Smooth muscle cell (in vitro differentiated cells): ENCODE data around the gene AKAP6. TPM values are rescaled to one million over a fixed set of nuclear protein-coding genes. Genes with fewer than 3 reads are reported as not detected.

ENCODE experiments used
- DNase-seq: peaks from one replicate; lab custom pipeline; 2025; ENCODE audit not compliant: unreplicated experiment; lab: John Stamatoyannopoulos, UW
- H2AFZ ChIP-seq: fragments of 200-600 bp; sonication (generic); 2 replicates; pipeline ENCODE4 v1.6.0; 2016; ENCODE audit warnings: antibody characterized with exemption, low read depth, mild to moderate bottlenecking
- H3F3A ChIP-seq: fragments of 200-600 bp; sonication (generic); 2 replicates; pipeline ENCODE4 v1.6.0; 2017; ENCODE audit warnings: antibody characterized with exemption, low read depth
- H3K27ac ChIP-seq: fragments of 200-600 bp; sonication (generic); 2 replicates; pipeline ENCODE4 v1.5.1; 2016; ENCODE audit warnings: low read depth, mild to moderate bottlenecking
- H3K27me3 ChIP-seq: fragments of 200-600 bp; sonication (generic); 2 replicates; pipeline ENCODE4 v1.6.1; 2016; ENCODE audit warnings: low read depth, mild to moderate bottlenecking
- H3K36me3 ChIP-seq: fragments of 200-600 bp; sonication (generic); 2 replicates; pipeline ENCODE4 v1.5.1; 2016; ENCODE audit warnings: low read depth
- H3K4me1 ChIP-seq: fragments of 200-600 bp; sonication (generic); 2 replicates; pipeline ENCODE4 v1.5.1; 2016; ENCODE audit warnings: low read depth
- H3K4me2 ChIP-seq: fragments of 200-600 bp; sonication (generic); 2 replicates; pipeline ENCODE4 v1.6.0; 2016; ENCODE audit warnings: mild to moderate bottlenecking
- H3K4me3 ChIP-seq: fragments of 200-600 bp; sonication (generic); 2 replicates; pipeline ENCODE4 v1.5.1; 2016; ENCODE audit warnings: mild to moderate bottlenecking
- H3K79me2 ChIP-seq: fragments of 200-600 bp; sonication (generic); 2 replicates; pipeline ENCODE4 v1.6.0; 2016; ENCODE audit warnings: low read depth, mild to moderate bottlenecking
- H3K9ac ChIP-seq: fragments of 200-600 bp; sonication (generic); 2 replicates; pipeline ENCODE4 v1.6.0; 2016; ENCODE audit warnings: low read depth
- H3K9me3 ChIP-seq: fragments of 200-600 bp; sonication (generic); replicated peaks from 2 replicates; pipeline ENCODE4 v1.5.1; 2016; ENCODE audit warnings: low read depth
- H4K20me1 ChIP-seq: fragments of 200-600 bp; sonication (generic); 2 replicates; pipeline ENCODE4 v1.6.0; 2016; ENCODE audit warnings: low read depth
- CTCF ChIP-seq: fragments of 200-600 bp; sonication (generic); IDR thresholded peaks from 2 replicates; pipeline ENCODE4 v1.5.1; 2017; ENCODE audit warnings: borderline replicate concordance, mild to moderate bottlenecking, antibody characterized with exemption; ENCODE audit not compliant: insufficient read depth, poor library complexity, severe bottlenecking
- WGBS: methylation state at CpG from one replicate; pipeline ENCODE4 v1.1.7; 2016; ENCODE audit warnings: low lambda C conversion rate; 5-methylcytosine and 5-hydroxymethylcytosine counted together
- polyA plus RNA-seq: library from polyadenylated mRNA; unstranded; fragments of >200 nt; fragmentation: Nextera tagmentation; extraction: Ambion mirVana; gene quantifications from 2 replicates; pipeline ENCODE4 v1.2.1, GENCODE V29; 2016
- total RNA-seq: library from RNA; depleted of rRNA; stranded (reverse); fragments of >200 nt; gene quantifications from 2 replicates; pipeline ENCODE4 v1.2.3, GENCODE V29; 2014

AKAP6 gene
- total and polyA plus RNA-seq, 2 experiments from 2014 or later: 1.3 to 6.4 TPM

DNA sequence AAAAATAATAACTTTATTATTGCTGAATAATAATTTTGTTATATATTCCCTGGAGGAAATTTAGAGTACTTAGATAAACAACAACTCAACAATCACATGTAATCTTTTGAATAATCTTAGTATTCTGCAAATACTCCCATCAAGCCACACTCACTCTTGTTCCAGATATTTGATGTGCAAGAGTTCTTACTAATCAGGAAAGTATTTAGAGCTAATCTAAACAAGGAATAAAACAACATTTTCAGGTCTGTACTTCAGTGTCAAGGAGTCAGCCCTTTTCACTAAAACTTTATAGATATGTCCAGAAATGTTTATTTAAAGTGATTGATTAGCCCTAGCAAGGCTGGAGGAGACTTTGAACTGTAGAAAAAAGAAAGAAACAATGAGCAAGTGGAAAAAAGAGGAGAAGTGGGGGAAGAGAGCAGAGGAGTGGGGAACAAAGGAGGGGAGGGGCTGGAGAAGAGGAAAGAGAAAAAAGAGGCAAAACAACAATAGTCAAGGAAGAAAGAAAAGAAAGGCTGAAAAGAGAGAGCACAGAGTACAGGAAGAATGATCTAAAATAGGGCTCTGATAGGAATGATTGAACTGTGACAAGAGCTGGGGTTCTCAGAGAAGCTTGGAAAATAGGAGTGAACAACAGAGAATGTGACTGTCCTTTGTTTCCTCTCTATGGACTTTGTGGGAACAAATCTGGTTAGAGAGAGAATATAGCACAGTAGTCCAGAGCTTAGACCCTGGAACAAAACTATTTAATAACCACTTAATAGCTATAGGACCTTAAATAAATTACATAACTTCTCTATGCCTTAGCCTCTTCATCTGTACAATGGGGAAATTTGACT, 238.7 kb downstream of the AKAP6 start:
- no peaks in the 10 kb centered on the region for H3K79me2 ChIP-seq
- no peaks in the 10 kb centered on the region for H3K36me3 ChIP-seq
- no peak for TF ChIP-seq CTCF
- peak overlapping the region; percentile 35 for H3K27ac ChIP-seq
- H3K9me3 ChIP-seq: no peaks in the 10 kb centered on the region
- no peak for DNase-seq
- H3K4me2 ChIP-seq: peak overlapping the region; percentile 1
- no peak overlapping the region for H3K4me3 ChIP-seq
- peaks cover 2% of the 10 kb centered on the region for H3K4me1 ChIP-seq
- H3K27me3 ChIP-seq: no peaks in the 10 kb centered on the region
- H4K20me1 ChIP-seq: no peaks in the 10 kb centered on the region
- no peak overlapping the region for H3K9ac ChIP-seq
- H2AFZ ChIP-seq: peak overlapping the region; percentile 3
- peaks cover 5% of the 10 kb centered on the region for H3F3A ChIP-seq

GRCh38 chr14:32571551-32571950, 242.5 kb downstream of the AKAP6 start:
- peaks cover 6% of the 10 kb centered on the region for H3K4me1 ChIP-seq
- TF ChIP-seq CTCF: no peak
- H3K27ac ChIP-seq: no peak overlapping the region
- no peaks in the 10 kb centered on the region for H3K36me3 ChIP-seq
- H3K79me2 ChIP-seq: no peaks in the 10 kb centered on the region
- H3K4me3 ChIP-seq: no peak overlapping the region
- 86% methylated on average over 2 of the region's 2 CpGs for WGBS
- no peaks in the 10 kb centered on the region for H3F3A ChIP-seq
- no peaks in the 10 kb centered on the region for H3K27me3 ChIP-seq
- no peak overlapping the region for H3K4me2 ChIP-seq
- DNase-seq: no peak
- no peak overlapping the region for H2AFZ ChIP-seq
- H4K20me1 ChIP-seq: no peaks in the 10 kb centered on the region
- H3K9me3 ChIP-seq: no peaks in the 10 kb centered on the region
- no peak overlapping the region for H3K9ac ChIP-seq

- no peak overlapping the region for H3K4me3 ChIP-seq
- H3K27ac ChIP-seq: no peak overlapping the region
- no peaks in the 10 kb centered on the region for H3K79me2 ChIP-seq
- 67% methylated on average over 7 of the region's 7 CpGs for WGBS
- no peaks in the 10 kb centered on the region for H3K27me3 ChIP-seq
- H4K20me1 ChIP-seq: no peaks in the 10 kb centered on the region
- no peak overlapping the region for H3K9ac ChIP-seq
- no peaks in the 10 kb centered on the region for H3F3A ChIP-seq
- no peak overlapping the region for H3K4me2 ChIP-seq
- no peak overlapping the region for H2AFZ ChIP-seq
- H3K4me1 ChIP-seq: peaks cover 6% of the 10 kb centered on the region
- TF ChIP-seq CTCF: no peak
- no peaks in the 10 kb centered on the region for H3K9me3 ChIP-seq
- no peak for DNase-seq
- no peaks in the 10 kb centered on the region for H3K36me3 ChIP-seq
Observed at GRCh38 chr14:32571995-32572866, 243.1 kb downstream of the AKAP6 start.
